Stromal cell of bone marrow (primary cell): ENCODE results near the gene NTRK2.

Source experiments
- DNase-seq: peaks from one replicate; pipeline ENCODE4 v3.0.0-alpha.2; 2012; ENCODE audit warnings: low read depth

NTRK2 gene

DNA sequence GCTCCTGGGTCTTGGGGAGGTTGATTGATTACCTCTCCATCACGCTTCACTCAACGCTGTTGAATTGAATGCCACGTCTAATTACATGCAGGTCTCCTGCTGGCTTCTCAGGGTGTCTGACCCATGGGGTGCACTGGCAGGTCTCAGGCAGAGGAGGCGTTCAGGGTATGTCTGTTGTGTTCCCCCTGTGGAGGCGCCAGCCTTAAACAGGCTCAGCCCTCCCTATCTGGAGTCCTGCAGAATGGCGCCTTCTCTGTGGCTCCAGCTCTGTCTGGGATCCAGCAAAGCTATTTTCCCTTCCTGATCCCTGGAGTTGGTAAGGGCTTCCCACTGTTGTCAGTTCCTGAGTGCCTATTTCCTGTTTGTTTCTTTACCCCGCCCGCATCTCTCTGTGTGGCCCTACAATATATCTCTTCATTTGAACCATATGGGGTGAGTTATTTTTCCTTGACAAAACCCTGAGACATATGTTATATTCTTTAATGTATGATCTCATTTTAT is 150.0 kb downstream of the NTRK2 start:
- DNase-seq = no peak

DNA sequence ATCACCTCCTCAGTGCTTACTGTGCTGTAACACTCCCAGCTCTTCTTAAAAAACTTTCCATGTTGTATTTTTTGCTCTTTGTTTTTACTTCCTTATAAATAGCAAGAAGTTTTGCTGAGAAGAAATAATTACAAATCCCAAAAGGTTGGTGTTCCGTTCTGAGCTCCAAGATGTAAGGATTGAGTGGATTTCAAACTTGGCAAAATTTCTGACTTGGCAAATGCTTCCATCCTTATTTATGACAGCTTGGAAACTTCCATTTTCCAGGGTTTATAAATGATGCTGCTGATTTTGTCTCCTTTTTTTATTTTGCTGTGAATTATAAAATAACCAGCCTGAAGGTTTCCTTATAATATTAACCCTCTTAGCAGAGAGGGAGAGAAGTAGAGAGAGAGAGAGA is 151.9 kb downstream of the NTRK2 start:
- DNase-seq = no peak

DNA sequence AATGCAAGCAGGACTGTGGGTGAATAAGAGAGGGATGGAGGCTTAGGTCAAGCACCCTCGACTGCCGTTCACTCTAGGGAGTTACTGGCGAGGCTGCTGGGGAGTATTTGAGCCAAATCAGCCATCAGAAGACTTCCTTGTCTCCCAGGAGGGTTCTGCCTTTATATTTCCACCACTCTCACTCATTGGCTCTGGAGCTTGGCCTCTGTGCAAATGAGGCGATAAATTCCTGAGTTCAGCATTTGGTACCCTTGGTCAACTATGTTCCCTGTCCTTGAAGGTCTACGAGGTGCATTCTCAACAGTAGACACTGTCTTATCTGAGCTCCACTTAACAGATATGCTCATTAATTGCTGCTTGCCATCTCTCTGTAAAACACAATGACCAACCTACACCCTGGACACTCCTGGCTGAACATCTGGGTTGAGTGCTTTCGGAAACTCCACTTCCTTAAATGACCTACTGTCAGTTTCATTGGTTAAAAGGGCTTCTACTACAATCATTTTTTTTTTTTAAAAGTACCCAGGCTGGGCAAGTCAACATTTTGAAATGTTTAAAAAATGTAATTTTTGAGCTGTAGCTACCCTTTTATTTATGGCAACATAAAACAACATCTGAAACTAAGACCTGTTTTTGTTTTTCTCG is 153.2 kb downstream of the NTRK2 start:
- DNase-seq = no peak

DNA sequence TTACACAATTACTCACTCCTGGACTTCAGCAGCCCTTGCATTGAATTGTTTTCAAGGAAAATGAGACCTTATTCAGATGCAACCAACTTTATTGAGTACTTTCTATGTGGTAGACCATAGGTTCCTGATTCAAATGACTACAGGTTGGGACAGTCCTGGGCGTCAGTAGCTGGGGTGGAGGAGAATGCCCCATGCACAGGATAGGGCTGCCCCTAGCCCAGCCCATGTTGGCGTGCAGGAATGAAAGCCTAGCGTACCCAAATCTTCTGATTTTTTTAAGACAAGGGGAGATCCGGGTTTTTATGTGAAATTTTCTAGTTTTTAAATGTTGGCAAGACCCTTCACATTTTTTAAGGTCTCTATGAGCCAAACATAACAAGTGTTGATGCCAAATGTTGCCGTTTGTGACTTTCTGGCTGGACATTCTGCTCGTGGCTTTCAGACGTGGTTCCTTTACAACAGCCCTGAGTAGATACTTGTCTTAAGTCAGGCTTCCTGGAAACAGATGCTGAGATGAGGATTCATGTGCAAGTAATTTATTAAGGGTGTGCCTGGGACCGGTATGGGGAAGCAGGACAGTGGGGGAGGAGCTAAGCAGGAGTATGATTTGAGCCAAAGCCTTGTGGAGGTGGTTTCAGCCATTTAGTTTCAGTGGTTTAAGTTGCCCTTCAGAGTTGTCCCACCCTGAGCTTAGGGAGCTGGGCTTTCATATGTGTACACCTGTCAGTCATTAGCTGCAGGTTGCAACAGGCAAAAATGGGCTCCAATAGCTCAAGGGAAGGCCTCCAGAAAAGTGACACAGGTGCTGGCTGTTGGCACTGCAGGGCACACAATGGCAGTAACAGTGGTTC is 154.1 kb downstream of the NTRK2 start:
- no peak for DNase-seq

DNA sequence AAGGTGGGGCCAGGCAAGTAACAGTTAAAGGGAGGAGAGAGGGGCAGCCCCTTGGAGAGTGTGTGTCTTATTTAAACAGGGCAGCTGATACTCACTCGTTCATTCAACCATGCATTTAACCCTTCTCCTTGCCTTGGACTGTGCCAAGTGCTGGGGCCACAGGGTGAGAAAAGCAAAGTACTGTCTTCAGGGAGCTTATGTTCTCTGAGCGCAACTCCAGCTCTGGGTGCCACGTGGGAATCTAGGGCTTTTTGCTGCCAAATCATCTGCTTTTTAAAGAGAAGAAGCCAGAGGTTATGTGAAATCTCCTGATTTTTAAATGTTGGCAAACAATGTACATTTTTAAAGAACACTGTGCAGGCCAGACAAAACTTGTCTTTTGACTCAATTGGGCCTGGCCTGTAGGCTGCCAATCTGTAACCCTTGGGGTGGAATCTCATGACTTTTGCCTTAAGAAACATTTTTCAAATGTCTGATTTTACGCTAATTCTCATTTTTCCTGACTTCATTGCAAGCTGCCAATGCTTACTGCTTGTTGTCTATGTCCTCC is 157.8 kb downstream of the NTRK2 start:
- no peak for DNase-seq

DNA sequence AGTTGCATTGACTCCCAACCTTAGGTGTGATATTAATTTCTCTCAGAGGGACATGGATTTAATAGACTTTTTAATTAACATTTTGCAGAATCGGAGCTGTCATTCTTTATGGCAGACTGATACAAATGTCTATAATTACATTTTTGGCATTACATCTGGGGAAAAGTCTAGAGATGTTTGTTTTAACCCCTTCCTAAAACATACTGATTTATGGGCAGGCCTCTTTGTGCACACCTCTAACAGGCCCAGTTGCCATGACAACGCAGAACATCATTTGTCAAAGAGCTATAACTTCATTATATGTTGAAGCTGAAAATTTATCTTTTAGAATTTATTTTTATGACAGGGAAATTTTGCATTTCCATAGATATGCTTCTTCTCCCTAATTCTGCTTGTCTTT is 158.5 kb downstream of the NTRK2 start:
- DNase-seq = no peak

DNA sequence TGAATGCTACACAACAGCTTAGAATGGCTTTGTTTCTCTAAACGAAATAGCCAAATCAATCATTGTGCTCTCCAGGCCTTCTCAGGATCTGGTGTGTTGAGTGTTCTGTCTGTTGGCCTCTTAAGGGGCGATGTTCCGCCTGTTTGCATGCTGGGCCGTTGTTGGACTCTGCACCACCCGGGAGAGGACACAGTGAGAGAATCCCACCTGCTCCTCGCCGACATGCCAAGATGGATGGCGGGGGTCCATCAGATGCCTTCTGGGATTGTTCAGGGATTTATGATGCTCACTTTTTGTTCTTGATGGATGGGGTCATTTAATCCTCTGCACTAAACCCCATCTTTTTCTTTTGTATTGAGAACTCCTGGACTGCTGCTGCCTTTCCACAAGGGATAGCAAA is 159.9 kb downstream of the NTRK2 start:
- DNase-seq = no peak

DNA sequence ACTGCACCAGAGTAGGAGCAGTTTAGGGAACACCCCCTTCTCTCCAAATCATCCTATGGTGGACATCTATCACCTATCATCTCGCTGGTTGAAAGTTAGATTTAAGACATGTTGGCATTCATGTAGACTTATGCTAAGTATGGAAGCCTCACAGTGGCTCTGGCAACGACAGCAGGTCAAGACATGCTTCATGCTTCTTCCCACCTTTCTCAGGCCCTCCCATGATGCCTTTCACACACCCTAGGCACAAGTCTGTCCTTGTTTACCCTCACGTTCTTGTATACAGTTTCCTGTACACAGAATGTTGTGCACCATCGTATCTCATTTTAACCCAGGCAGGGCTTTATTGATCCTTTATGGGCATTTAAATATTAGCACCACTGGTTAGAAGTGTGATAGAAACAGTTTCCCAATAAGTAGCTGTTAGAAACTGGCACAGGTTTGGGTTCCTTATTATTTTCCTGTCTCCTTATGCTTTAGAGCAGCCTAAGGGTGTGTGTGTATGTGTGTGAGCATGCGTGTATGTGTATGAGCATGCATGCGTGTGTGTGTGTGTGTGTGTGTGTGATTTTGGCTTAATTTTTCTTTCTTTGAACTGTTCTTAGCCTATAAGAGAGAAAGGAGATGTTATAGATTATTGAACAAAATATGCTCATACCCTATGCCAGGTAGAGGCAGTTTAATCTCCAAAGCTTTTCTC is 160.6 kb downstream of the NTRK2 start:
- DNase-seq = no peak

DNA sequence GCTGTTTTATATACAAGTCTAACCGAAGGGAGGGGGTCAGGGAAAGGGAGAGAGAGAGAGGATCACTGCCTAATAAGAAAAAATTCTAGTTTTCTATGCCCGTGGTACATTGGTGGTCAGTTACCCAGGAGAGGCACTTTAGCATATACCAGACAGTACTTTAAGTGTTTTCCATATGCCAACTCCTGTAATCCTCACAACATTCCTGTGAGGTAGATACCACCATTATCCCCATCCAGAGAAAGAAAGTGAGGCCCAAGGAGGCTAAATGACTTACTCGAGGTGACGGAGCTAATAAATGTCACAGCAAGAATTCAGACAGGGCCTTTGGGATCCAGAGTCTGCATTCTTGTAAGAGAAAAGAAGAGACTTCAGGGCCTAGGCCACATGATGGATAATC is 161.8 kb downstream of the NTRK2 start:
- no peak for DNase-seq

DNA sequence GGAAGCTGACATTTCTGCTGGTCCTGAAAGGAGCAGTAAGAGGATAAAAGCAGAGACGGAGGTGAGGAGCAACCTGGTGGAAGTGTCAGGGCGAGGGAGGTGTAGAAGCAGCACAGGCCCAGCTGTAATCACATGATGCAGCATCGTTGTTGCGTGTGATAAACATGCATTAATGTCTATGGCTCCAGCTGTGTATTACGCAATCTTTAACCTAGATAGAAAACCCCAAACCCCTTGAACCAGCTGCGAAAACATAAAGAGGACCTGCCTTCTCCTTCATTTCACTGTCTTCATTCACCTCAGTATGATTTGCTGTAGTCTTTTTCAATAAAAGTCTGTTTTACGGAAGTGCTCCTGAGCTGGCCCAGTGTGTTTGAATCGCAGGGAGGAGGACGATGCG is 162.9 kb downstream of the NTRK2 start:
- no peak for DNase-seq

DNA sequence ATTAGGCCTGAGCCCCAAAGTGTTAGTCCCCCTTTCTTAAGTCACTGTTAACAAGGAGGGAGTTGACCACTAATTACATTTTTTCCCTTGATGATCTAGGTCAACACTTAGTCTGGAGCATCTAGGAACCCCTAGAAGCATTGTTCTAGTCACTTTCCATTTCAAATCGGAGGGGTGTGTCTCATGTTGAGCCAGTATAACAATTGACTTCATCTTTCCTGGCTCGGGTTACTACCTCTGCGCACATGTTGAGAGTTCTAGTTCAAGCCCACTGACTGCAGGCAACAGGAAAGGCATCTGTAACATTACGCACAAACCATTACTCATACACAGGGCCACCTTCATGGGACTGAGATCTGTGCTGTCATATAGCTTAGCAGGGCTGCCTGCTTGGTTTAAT is 164.9 kb downstream of the NTRK2 start:
- DNase-seq = no peak

DNA sequence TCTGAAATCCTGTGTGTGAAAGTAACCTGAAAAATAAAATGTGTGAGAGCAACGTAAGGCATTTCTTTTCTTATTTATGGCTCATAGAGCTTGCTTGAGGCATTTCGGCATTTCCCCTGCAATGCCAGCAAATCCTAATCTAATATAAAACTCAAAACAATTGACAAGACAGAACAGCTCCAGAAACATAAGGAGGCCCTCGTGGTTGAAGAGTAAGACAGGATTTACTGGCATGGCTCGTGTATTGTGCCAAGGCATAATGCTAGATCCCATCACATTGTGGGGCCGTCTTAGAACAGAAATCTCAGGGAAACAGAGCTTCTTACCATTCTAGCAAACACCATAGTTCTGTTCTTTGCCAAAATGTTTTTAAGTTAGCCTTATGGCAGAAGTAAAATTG is 166.2 kb downstream of the NTRK2 start:
- no peak for DNase-seq

DNA sequence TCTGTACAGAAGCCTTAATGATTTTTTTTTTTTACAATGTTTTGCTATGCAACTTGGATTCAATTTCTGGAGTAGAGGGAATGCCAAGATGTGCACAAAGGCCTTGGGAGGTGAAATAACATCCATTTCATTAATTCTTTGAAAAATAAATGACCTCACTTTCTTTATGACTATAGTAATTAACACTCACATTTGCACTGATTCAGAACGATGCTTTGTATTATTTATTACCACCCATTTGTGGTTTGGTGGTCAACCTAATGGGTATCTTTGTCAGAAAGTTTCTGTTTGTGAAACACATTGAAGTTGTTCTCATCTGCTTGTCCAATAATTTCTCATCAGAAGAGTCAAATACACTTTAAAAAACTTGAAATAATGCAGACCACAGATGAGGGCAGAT is 169.3 kb downstream of the NTRK2 start:
- no peak for DNase-seq

DNA sequence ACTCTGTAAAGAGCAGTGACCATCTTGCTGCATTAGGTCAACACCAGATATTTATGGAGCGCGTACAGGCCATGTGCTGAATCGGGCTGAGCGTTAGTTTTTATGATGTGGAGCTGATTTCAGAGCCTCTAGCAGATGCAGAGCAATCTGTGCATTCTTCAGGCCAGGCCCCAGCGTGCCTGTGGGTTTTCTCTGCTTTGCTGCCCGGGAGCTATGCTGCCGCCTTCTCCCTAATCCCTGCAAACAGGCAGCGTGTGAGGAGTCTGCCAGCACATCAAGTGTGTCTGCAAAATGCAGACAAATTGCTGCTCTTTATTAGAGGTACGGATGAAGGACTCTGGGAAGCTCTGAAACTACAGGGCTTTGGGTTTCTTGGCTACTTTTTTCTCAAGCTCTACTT is 170.0 kb downstream of the NTRK2 start:
- peak; percentile 37 for DNase-seq

DNA sequence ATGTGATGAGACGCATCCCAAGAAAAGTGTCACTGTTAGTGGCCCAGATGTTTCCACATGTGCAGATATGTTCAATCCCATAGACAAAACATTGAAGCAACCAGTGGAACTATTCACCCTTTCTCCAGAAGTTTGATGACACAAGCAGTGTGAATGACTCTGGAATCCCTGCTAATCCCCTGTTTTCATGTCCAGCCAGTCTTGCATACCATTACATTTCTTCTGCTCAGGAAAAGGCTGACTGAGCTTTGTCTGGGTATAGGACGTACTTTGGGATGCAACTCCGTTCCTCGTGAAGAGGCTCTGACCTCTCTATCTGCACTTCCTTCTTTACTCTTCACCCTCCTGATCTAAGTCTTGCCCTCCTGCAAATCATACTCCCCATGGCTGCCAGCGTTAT is 172.4 kb downstream of the NTRK2 start:
- no peak for DNase-seq

DNA sequence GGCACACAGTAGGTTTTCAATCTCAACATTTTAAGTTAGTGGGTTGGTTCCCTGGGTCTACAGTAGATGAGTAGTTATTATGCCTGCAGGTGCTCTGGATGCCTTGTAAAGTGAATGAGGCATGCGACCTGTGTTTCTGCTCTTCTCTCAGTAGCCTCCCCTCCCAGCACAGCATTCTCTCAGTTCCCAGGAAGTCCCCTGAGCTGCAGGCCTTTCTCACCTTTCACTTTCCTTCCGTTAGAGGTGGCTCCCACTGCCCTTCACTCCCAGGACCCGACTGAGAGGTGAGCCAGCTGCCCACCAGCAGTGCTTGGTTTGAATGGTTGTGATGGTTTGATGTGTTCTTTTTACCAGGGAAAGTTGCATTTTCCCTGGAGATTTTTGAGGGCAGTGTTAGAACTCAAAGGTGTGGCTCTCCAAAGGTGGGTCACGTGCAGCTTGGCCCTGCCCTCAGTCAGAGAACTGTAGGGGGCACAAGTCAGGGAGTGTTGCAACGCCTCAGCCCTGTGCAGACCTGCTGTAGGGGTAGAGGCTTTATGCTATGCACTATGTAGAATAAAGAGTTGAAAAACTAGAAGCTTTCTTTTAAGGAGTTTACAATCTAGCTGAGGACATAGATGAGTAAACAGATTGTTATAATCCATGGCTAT is 173.8 kb downstream of the NTRK2 start:
- no peak for DNase-seq

DNA sequence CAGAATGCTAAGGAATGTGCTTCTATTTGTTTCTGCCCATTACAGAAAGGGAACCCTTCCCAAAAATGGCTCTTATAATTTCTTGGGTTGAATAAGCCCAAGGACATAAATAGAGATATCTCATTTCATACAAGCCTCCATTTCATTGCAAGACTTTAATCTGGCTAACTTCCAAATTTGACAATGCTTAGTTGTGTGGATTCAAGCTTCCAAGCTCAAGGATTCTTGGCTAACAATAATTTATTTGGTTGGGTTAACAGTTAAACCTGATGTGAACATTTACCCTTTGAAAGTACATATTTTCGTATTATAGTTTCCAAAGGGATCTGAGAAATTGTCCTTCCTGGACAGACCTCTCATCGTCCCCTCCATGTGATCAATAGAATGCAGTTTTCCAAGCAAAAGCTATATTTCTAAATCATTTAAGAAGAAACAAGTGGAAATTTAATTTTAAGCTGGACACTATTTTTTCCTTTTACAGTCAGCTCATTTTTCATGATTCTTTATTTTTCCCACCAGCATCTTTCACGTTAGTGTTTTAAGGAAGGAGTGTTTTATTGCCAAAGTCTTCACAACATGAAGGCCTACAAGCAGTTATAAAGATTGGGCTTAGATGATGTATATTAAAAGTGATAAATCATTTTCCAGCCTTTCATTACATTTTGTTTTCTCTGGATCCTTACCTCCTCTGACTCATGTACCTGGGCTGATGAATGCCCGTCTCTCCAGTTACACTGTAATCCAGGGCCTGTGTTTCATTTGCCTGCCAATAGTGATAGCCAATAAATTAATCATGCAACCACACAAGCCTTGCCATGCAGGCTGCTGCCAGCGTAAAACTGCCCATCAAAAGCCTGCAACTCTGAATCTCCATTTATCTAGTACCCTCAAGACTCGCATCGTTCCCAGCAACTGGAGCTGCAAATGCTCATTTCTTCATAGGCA is 176.7 kb downstream of the NTRK2 start:
- DNase-seq = no peak

DNA sequence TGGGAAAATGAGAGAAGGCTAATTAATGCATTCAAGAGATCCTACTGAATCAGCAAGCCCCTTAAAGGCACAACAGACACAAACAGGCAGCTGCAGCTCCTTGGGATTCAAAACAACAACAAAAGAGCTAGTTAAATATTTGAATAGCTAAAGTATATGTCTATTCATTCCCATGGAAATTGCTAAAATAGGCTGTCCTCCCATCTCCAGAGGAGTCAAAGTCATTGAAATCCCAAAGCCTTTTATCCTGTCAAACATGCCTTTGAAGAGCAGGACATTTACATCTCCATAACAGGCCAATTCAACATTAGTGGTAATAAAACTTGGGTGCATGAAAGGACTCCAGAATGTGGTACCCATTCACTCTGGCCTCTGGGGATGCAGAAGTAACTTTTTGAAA is 177.4 kb downstream of the NTRK2 start:
- DNase-seq = no peak

DNA sequence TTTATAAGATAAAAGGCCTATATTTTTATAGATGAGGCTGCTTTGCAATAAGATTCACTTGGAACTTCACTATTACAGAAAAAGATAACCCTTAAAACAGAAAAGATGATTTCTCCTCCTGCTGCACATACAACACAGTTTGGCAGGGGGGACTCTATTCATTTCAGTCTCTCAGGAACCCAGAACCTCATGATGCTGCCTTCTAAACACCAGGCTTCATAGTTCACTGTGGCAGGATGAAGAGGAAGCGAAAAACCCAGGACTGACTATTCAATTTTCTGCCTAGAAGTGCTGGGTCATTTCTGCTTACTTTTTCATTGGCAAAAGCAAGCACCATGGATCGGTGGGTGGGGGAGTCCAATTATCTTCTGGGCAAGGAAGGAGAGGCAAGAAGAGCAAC is 179.5 kb downstream of the NTRK2 start:
- no peak for DNase-seq

DNA sequence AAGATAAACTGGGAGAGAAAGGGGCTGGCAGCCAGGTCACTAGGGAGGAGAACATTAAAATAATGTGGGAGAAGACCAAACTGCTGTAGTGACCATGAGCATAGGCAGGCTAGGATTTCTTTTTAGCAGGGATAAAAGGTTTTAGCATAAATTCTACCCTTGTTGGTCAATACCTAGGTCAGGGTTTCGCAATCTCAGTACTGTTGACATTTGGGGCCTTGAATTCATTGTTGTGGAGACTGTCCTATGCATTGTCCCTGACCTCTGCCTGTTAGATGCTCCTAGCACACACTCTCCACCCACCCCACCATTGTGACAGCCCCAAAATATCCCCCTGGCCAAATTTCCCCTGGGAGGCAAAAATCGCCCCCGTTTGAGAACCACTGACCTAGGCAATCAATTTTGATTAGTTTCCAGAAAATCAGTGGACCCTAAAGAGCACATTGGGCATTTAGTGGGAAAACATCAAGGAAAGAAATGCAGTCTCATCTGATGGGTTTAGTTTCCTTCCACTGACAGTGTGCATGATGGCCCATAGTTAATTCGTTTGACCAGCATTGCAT is 181.4 kb downstream of the NTRK2 start:
- no peak for DNase-seq
